Subcutaneous abdominal adipose tissue (tissue), 5 donors: ENCODE measurements around the gene C2orf72.
"Not testable (repeated sequence)": the region's sequence is repeated elsewhere in the genome, so short reads cannot be mapped to it uniquely, and the experiment has no call there.

Experiments used
- H3K27ac ChIP-seq: one replicate; pipeline ENCODE4 v1.7.0; 2013; ENCODE audit warnings: low read depth, mild to moderate bottlenecking, inconsistent platforms, low read length, moderate library complexity
- H3K27me3 ChIP-seq, 5 donors: one replicate each; pipeline ENCODE4 v1.7.0; 2013; ENCODE audit warnings: low read length in 5 of 5, inconsistent platforms in 1 of 5; ENCODE audit not compliant: control insufficient read depth in 5 of 5, insufficient read depth in 4 of 5
- H3K36me3 ChIP-seq, 5 donors: one replicate each; pipeline ENCODE4 v1.7.0; 2013; ENCODE audit warnings: low read length in 5 of 5; ENCODE audit not compliant: control insufficient read depth in 5 of 5, insufficient read depth in 5 of 5
- H3K4me1 ChIP-seq, 5 donors: one replicate each; pipeline ENCODE4 v1.7.0; 2013; ENCODE audit warnings: low read length in 5 of 5, mild to moderate bottlenecking in 3 of 5, moderate library complexity in 1 of 5; ENCODE audit not compliant: control insufficient read depth in 5 of 5, insufficient read depth in 5 of 5
- H3K4me3 ChIP-seq, 5 donors: one replicate each; pipeline ENCODE4 v1.7.0; 2013; ENCODE audit warnings: low read length in 5 of 5, low read depth in 1 of 5
- H3K9ac ChIP-seq, 5 donors: one replicate each; pipeline ENCODE4 v1.7.0; 2013; ENCODE audit warnings: low read length in 5 of 5, mild to moderate bottlenecking in 4 of 5, moderate library complexity in 3 of 5
- H3K9me3 ChIP-seq, 5 donors: one replicate each; pipeline ENCODE4 v1.7.0; 2013; ENCODE audit warnings: low read length in 5 of 5; ENCODE audit not compliant: control insufficient read depth in 5 of 5
- donor health status: healthy.
- donor health status: healthy.
- donor health status: healthy.
- donor health status: healthy.
- donor health status: healthy.

Gene C2orf72

DNA sequence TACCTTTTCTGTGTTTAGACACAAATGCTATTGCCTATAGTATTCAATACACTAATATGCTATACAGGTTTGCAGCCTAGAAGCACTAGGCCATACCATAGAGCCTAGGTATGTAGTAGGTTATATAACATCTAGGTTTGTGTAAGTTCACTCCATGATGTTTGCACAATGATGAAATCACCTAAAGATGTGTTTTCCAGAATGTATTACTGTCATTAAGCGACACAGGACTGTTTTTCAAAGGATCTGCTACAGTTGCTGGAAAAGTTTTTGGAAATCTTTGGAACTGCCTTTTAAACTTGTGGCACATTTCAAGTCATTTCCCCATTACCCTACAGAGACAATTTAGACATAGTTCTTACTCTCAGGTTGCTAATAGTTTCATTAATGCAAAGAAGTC is 28.6 kb downstream of the C2orf72 start:
- no peaks in the 10 kb centered on the region for H3K9me3 ChIP-seq
- H3K36me3 ChIP-seq: peaks cover 64 to 82% (median 72%) of the 10 kb centered on the region in 5 donors
- H3K9ac ChIP-seq: no peak overlapping the region
- H3K27ac ChIP-seq: no peak overlapping the region
- peaks cover 0 to 4% (median 0%) of the 10 kb centered on the region in 5 donors for H3K4me1 ChIP-seq
- H3K27me3 ChIP-seq: no peaks in the 10 kb centered on the region
- no peak overlapping the region for H3K4me3 ChIP-seq

DNA sequence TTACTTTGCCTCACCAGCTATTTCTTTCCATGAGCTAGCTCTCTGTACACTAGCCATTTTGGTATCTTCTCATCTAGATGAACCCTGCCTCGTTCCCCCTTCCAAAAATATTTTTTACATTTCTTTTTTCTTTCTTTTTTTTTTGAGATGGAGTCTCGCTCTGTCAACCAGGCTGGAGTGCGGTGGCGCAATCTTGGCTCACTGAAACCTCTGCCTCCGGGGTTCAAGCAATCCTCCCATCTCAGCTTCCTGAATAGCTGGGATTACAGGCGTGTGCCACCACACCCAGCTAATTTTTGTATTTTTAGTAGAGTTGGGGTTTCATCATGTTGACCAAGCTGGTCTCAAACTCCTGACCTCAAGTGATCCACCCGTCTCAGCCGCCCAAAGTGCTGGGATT is 30.2 kb downstream of the C2orf72 start:
- not testable (repeated sequence) for H3K27me3 ChIP-seq, H3K4me3 ChIP-seq, H3K4me1 ChIP-seq, H3K27ac ChIP-seq, H3K9me3 ChIP-seq, H3K9ac ChIP-seq
- H3K36me3 ChIP-seq: peaks cover 67 to 83% (median 76%) of the 10 kb centered on the region in 5 donors

DNA sequence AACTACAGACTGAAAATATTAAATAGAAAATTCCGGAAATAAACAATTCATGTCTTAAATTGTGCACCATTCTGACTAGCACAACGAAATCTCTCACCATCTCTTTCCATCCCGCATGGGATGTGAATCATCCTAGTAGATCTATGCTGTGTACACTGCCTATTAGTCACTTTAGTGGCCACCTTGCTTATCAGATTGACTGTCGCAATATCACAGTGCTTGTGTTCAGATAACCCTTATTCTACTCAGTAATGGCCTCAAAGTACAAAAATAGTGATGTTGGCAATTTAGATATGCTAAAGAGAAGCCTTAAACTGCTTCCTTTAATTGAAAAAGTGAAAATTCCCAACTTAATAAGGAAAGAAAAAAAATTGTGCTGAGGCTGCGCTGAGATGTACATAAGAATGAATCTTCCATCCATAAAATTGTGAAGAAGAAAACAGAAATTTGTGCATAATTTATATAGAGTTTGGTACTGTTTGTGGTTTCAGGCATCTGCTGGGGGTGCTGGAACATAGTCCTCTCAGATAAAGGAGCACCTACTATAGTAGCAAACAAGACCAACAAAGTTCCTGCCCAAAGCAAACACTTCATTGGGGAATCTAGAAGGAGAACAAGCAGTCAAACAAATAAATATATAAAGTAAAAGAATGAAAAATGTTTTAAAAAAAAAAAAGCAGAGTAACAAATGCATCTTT is 31.4 kb downstream of the C2orf72 start:
- Histone ChIP-seq H3K36me3 (peaks cover 65 to 81% (median 75%) of the 10 kb centered on the region in 5 donors), H3K4me3 (no peak overlapping the region), H3K4me1 (no peaks in the 10 kb centered on the region), H3K9me3 (no peaks in the 10 kb centered on the region), H3K9ac (no peak overlapping the region), H3K27ac (no peak overlapping the region), H3K27me3 (no peaks in the 10 kb centered on the region)

DNA sequence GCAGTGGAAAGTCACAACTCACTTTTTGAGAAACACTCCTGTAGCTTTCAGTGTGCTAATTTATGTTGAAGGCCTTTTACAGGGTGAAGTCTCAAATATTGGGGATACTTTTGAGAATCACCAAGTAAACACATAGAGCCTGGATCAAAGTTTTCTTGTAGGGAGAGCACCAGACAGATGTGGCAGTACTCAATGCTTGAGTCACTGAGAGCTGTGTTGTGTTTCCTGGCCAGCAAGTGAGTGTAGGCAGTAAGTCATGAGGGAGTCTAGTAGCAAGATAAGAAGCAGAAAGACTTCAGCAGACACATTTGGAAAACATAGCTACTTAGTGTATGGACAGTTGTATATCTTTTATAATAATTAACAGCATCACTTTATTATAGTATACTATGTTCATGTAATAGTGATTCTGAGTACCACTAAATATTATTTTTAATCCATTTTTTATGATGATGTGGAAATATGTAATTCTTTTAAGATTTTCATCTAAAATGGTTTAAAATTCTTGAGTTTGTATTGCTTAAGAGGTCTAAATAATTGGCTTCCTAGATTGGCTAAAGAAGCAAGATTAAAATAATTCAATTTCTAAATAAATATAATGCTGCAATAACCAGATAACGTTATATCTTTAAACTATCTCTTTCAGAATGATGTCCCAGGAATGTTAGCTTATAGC is 32.2 kb downstream of the C2orf72 start:
- Histone ChIP-seq H3K9ac (no peak overlapping the region), H3K27ac (no peak overlapping the region), H3K36me3 (peaks cover 59 to 77% (median 68%) of the 10 kb centered on the region in 5 donors), H3K9me3 (no peaks in the 10 kb centered on the region), H3K27me3 (no peaks in the 10 kb centered on the region), H3K4me3 (no peak overlapping the region), H3K4me1 (no peaks in the 10 kb centered on the region)

DNA sequence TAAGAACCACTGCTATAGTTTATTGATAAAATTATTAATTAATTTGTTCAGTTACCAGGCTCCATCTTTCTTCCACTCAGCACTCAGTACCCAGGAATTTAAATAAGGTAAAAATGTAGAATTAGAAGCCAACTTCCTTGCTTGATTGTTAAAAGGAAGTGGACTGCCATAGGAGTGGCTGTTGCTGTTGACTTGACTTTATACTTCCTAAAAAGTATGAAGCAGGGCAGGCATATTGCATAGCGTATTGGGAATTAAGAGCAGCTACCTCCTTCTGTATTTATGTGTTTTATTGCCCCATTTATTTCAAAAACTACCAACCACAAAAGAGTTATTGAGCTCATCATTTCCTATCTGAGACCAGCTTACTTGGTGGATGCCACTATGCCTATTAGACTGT is 47.2 kb downstream of the C2orf72 start:
- Histone ChIP-seq H3K9ac (no peak overlapping the region), H3K9me3 (no peaks in the 10 kb centered on the region), H3K27ac (no peak overlapping the region), H3K27me3 (no peaks in the 10 kb centered on the region), H3K36me3 (peaks cover 61 to 98% (median 92%) of the 10 kb centered on the region in 5 donors), H3K4me3 (no peak overlapping the region), H3K4me1 (no peaks in the 10 kb centered on the region)

DNA sequence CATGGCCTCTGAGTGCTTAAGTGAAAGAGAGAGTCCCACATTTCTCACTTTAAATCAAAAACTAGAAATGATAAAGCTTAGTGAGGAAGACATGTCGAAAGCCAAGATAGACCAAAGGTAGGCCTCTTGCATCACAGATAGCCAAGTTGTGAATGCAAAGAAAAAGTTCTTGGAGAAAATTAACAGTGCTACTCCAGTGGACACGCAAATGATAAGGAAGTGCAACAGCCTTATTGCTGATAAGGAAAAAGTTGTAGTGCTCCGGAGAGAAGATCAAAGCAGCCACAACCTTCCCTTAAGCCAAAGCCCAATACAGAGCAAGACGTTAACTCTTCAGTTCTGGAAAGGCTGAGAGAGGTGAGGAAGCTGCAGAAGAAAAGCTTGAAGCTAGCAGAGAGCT is 51.4 kb downstream of the C2orf72 start:
- no peaks in the 10 kb centered on the region for H3K4me1 ChIP-seq
- H3K4me3 ChIP-seq: no peak overlapping the region
- H3K9ac ChIP-seq: no peak overlapping the region
- H3K9me3 ChIP-seq: no peaks in the 10 kb centered on the region
- H3K27ac ChIP-seq: no peak overlapping the region
- H3K36me3 ChIP-seq: peaks cover 39 to 87% (median 74%) of the 10 kb centered on the region in 5 donors
- H3K27me3 ChIP-seq: no peaks in the 10 kb centered on the region

DNA sequence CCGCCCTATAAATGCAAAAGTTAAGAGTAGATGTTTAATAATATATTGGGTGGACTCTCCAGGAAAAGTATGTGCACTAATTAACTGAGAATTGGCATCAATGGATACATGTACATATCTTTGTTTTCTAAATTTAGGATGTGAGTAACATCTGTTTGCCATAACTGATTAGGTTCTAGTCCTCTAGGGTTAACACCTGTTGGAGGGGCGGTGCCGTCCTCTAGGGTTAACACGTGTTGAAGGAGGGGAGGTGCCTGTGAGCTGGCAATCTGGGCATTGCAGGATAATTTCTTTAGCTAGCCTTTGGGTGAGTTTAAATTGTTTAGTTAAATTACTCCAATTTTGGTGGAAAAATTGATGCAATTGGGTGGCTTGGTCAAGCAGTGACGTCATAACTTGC is 56.6 kb downstream of the C2orf72 start:
- H3K9ac ChIP-seq: no peak overlapping the region
- no peaks in the 10 kb centered on the region for H3K27me3 ChIP-seq
- H3K9me3 ChIP-seq: peaks cover 0 to 2% (median 2%) of the 10 kb centered on the region in 5 donors
- H3K4me1 ChIP-seq: no peaks in the 10 kb centered on the region
- no peak overlapping the region for H3K4me3 ChIP-seq
- no peak overlapping the region for H3K27ac ChIP-seq
- peaks cover 21 to 49% (median 41%) of the 10 kb centered on the region in 5 donors for H3K36me3 ChIP-seq

DNA sequence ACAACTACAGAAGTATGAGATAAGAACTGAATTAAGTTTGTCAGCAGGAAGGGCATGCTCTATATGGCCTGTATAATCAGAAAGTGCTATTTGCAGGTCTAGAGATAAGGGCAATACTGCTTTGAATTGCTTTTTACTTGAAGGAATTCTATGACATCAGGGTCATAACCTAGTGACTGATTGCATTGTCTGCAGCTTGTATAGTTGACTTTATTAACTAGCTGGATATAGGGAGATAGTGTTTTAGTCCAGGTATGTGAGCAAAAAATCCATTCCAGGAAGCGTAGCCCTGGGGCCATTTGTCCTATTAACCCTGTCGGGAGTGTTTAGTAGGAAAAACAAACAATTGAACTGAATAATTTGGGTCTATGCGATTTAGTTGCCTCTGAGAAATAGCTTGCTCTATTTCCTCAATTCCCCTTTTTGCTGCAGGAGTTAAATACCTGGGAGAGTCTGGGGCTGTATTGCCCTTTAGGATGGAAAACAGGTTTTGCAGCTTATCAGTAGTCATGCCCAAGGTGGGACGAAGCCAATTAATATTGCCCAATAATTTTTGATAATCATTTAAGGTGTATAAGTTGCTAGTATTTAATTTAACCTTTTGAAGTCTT is 57.5 kb downstream of the C2orf72 start:
- no peaks in the 10 kb centered on the region for H3K4me1 ChIP-seq
- peaks cover 6 to 12% (median 11%) of the 10 kb centered on the region in 5 donors for H3K9me3 ChIP-seq
- no peak overlapping the region for H3K4me3 ChIP-seq
- H3K27ac ChIP-seq: no peak overlapping the region
- H3K27me3 ChIP-seq: no peaks in the 10 kb centered on the region
- H3K9ac ChIP-seq: no peak overlapping the region
- H3K36me3 ChIP-seq: peaks cover 24 to 48% (median 41%) of the 10 kb centered on the region in 5 donors
